Endodermal cell (in vitro differentiated cells): ENCODE measurements around the gene PTPRN2. TPM values are rescaled to one million over a fixed set of nuclear protein-coding genes. Genes with fewer than 3 reads are reported as not detected.
"Not testable (repeated sequence)": the region's sequence is repeated elsewhere in the genome, so short reads cannot be mapped to it uniquely, and the experiment has no call there.

Source experiments
- DNase-seq: peaks from one replicate; pipeline ENCODE4 v3.0.0-alpha.2; 2017
- H3K27ac ChIP-seq: 2 replicates; pipeline ENCODE4 v1.5.1; 2013; ENCODE audit warnings: mild to moderate bottlenecking, low read depth, low read length, moderate library complexity
- H3K27me3 ChIP-seq: 2 replicates; pipeline ENCODE4 v1.6.1; 2013; ENCODE audit warnings: mild to moderate bottlenecking, low read length, moderate library complexity; ENCODE audit not compliant: insufficient read depth, control insufficient read depth, poor library complexity, severe bottlenecking
- H3K36me3 ChIP-seq: 2 replicates; pipeline ENCODE4 v1.7.0; 2013; ENCODE audit warnings: mild to moderate bottlenecking, low read length, moderate library complexity; ENCODE audit not compliant: control insufficient read depth, insufficient read depth
- H3K4me1 ChIP-seq: one replicate; pipeline ENCODE4 v1.7.0; 2013; ENCODE audit warnings: low read length; ENCODE audit not compliant: control insufficient read depth, insufficient read depth
- H3K4me3 ChIP-seq: 2 replicates; pipeline ENCODE4 v1.5.1; 2013; ENCODE audit warnings: mild to moderate bottlenecking, low read length, moderate library complexity
- H3K9ac ChIP-seq: 2 replicates; pipeline ENCODE4 v1.6.1; 2013; ENCODE audit warnings: mild to moderate bottlenecking, low read length, moderate library complexity; ENCODE audit not compliant: poor library complexity, severe bottlenecking; ENCODE audit errors: extremely low read depth
- H3K9me3 ChIP-seq: 2 replicates; pipeline ENCODE4 v1.6.1; 2013; ENCODE audit warnings: mild to moderate bottlenecking, low read length, moderate library complexity; ENCODE audit not compliant: control insufficient read depth
- H3K27ac Mint-ChIP-seq: 2 replicates; pipeline ENCODE4 v1.8.0; 2020; ENCODE audit warnings: mixed read lengths
- H3K27me3 Mint-ChIP-seq: 2 replicates; pipeline ENCODE4 v1.8.0; 2021; ENCODE audit warnings: mild to moderate bottlenecking, mixed read lengths; ENCODE audit not compliant: insufficient read depth
- H3K36me3 Mint-ChIP-seq: 2 replicates; pipeline ENCODE4 v1.8.0; 2020; ENCODE audit warnings: low read depth, mixed read lengths
- H3K4me1 Mint-ChIP-seq: 2 replicates; pipeline ENCODE4 v1.8.0; 2020; ENCODE audit warnings: mixed read lengths
- H3K4me3 Mint-ChIP-seq: 2 replicates; pipeline ENCODE4 v1.8.0; 2020; ENCODE audit warnings: mild to moderate bottlenecking, moderate library complexity, mixed read lengths
- H3K9me3 Mint-ChIP-seq: 2 replicates; pipeline ENCODE4 v1.8.0; 2020; ENCODE audit warnings: mild to moderate bottlenecking, mixed read lengths
- CTCF ChIP-seq: fragments of 200-600 bp; sonication (generic); conservative IDR thresholded peaks from 2 replicates; pipeline ENCODE4 v1.5.0; 2021; ENCODE audit warnings: antibody characterized with exemption, mild to moderate bottlenecking
- WGBS, 2 experiments: methylation state at CpG; one replicate each; pipeline versions ENCODE4 v1.1.5 to v1.1.7; 2013; ENCODE audit warnings: missing lambda C conversion rate in 2 of 2, mixed read lengths in 1 of 2; ENCODE audit not compliant: insufficient coverage in 1 of 2, insufficient read length in 1 of 2; 5-methylcytosine and 5-hydroxymethylcytosine counted together
- total RNA-seq, 2 donors: library from RNA; stranded (reverse); fragmentation: NEBNext Ultra II Directional in 1 of 2; extraction: Animal tissue kit (Norgen Biotek cat#: 25700) in 1 of 2; gene quantifications; 2 replicates in 1 of 2; 3 replicates in 1 of 2; pipeline ENCODE4 v1.2.1, GENCODE V29; 2021

Gene PTPRN2
- total RNA-seq, 2 donors from 2014 or later: 0.69 to 1.2 TPM

- H3K27me3 ChIP-seq: no peaks in the 10 kb centered on the region
- DNase-seq: peak; percentile 25
- no peaks in the 10 kb centered on the region for H3K4me1 ChIP-seq
- H3K36me3 ChIP-seq: no peaks in the 10 kb centered on the region
- H3K27ac ChIP-seq: no peak overlapping the region
- H3K9me3 ChIP-seq: peaks cover 33% of the 10 kb centered on the region
- WGBS, 2 experiments: 76 to 80% methylated on average over 18 to 19 of the region's 19 CpGs
- Mint-ChIP-seq H3K27me3 (peaks cover 31% of the 10 kb centered on the region), H3K4me1 (no peaks in the 10 kb centered on the region), H3K27ac (no peak overlapping the region), H3K9me3 (peaks cover 2% of the 10 kb centered on the region), H3K36me3 (no peaks in the 10 kb centered on the region), H3K4me3 (no peak overlapping the region)
- TF ChIP-seq CTCF: no peak
- no peak overlapping the region for H3K4me3 ChIP-seq
- no peak overlapping the region for H3K9ac ChIP-seq
These were observed 887.2 kb downstream of the PTPRN2 start for GRCh38 chr7:157700231-157701005.

GRCh38 chr7:157699357-157700013, 888.1 kb downstream of the PTPRN2 start:
- Mint-ChIP-seq H3K4me3 (no peak overlapping the region), H3K4me1 (no peaks in the 10 kb centered on the region), H3K27ac (no peak overlapping the region), H3K27me3 (peaks cover 36% of the 10 kb centered on the region), H3K9me3 (peaks cover 2% of the 10 kb centered on the region), H3K36me3 (no peaks in the 10 kb centered on the region)
- H3K27me3 ChIP-seq: no peaks in the 10 kb centered on the region
- H3K9ac ChIP-seq: no peak overlapping the region
- TF ChIP-seq CTCF: no peak
- H3K27ac ChIP-seq: no peak overlapping the region
- DNase-seq: no peak
- H3K4me3 ChIP-seq: no peak overlapping the region
- H3K9me3 ChIP-seq: peaks cover 33% of the 10 kb centered on the region
- 80 to 86% methylated on average over 11 to 14 of the region's 14 CpGs for whole genome bisulfite sequencing, 2 experiments
- no peaks in the 10 kb centered on the region for H3K36me3 ChIP-seq
- no peaks in the 10 kb centered on the region for H3K4me1 ChIP-seq

GRCh38 chr7:157697287-157697686, 890.3 kb downstream of the PTPRN2 start:
- H3K4me3 ChIP-seq, H3K36me3 ChIP-seq, H3K4me1 ChIP-seq, H3K4me1 Mint-ChIP-seq, H3K36me3 Mint-ChIP-seq, H3K4me3 Mint-ChIP-seq, DNase-seq, H3K27ac ChIP-seq, H3K9ac ChIP-seq, H3K9me3 Mint-ChIP-seq, H3K27me3 ChIP-seq, H3K27ac Mint-ChIP-seq: not testable (repeated sequence)
- peaks cover 53% of the 10 kb centered on the region for H3K27me3 Mint-ChIP-seq
- 83% methylated on average over 3 of the region's 3 CpGs; no CpG with 5 or more reads in 1 of the 2 experiments for WGBS, 2 experiments
- H3K9me3 ChIP-seq: peaks cover 33% of the 10 kb centered on the region

- H3K27ac Mint-ChIP-seq, H3K27me3 ChIP-seq, H3K27ac ChIP-seq, H3K4me1 Mint-ChIP-seq, H3K4me1 ChIP-seq, H3K36me3 Mint-ChIP-seq, H3K4me3 Mint-ChIP-seq, H3K9me3 Mint-ChIP-seq, DNase-seq, H3K36me3 ChIP-seq, H3K4me3 ChIP-seq, H3K9ac ChIP-seq: not testable (repeated sequence)
- peaks cover 59% of the 10 kb centered on the region for H3K27me3 Mint-ChIP-seq
- WGBS, 2 experiments: 40 to 58% methylated on average over 2 of the region's 2 CpGs
- peaks cover 33% of the 10 kb centered on the region for H3K9me3 ChIP-seq
These were observed 892.0 kb downstream of the PTPRN2 start for GRCh38 chr7:157695609-157696008.
